Hepatocyte (in vitro differentiated cells): Measurements from ENCODE around the gene NT5C2.

Experiments
- CTCF ChIP-seq: fragments of 200-600 bp; sonication (generic); IDR thresholded peaks from 2 replicates; pipeline ENCODE4 v1.5.1; 2016; ENCODE audit warnings: antibody characterized with exemption, mild to moderate bottlenecking; ENCODE audit not compliant: poor library complexity
- EZH2 ChIP-seq: fragments of 200-600 bp; sonication (generic); IDR thresholded peaks from 2 replicates; pipeline ENCODE4 v1.6.1; 2016; ENCODE audit warnings: antibody characterized with exemption, mild to moderate bottlenecking, borderline replicate concordance
- EZH2phosphoT487 ChIP-seq: fragments of 200-600 bp; sonication (generic); IDR thresholded peaks from one replicate; pipeline ENCODE4 v1.6.1; 2018; ENCODE audit warnings: antibody characterized with exemption, mild to moderate bottlenecking, low read depth, moderate library complexity; ENCODE audit not compliant: unreplicated experiment, severe bottlenecking

DNA sequence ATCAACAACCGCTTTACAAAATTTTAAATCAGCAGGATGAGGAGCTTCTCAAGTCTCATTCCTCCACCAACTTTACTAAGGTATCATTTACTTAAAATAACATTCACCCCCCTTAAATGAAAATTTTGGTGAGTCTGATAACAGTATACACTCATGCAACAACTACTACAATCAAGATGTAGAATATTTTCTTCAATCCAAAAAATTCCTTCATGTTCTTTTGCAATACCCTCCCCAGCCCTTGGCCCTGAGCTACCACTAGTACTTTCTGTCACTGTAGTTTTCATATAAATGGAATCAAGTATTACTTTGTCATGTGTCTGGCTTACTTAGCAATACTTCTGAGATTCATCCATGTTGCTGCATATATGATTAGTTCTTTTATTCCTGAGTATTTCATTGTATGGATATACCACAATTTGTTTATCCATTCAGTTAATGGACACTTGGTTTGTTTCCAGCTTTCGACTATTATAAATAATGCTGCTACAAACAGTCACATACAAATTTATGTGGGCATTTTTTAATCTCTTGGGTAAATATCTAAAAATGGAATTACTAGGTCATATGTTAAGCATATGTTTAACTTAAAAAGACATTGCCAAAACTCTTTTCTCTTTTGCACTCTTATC is 43.0 kb downstream of the NT5C2 start:
- TF ChIP-seq CTCF (no peak), EZH2 (no peak), EZH2phosphoT487 (no peak)
